Keratinocyte (primary cell): ENCODE data around the gene INSYN1.

Experiments used
- EZH2 ChIP-seq: IDR thresholded peaks from one replicate; pipeline ENCODE4 v1.6.1; 2012; ENCODE audit warnings: inconsistent platforms, mild to moderate bottlenecking, low read length, moderate library complexity
- TF ChIP-seq, protein P1 (sequence below), 3 experiments: IDR thresholded peaks in 1 of 3; conservative IDR thresholded peaks in 1 of 3; optimal IDR thresholded peaks in 1 of 3; 2 replicates in 2 of 3; 3 replicates in 1 of 3; pipeline versions ENCODE3 to v1.5.1; 2011; ENCODE audit warnings: low read length in 3 of 3, mild to moderate bottlenecking in 3 of 3, moderate library complexity in 2 of 3, control low read depth in 1 of 3, inconsistent platforms in 1 of 3; ENCODE audit not compliant: insufficient read depth in 2 of 3; ENCODE audit errors: extremely low read depth in 1 of 3

DNA sequence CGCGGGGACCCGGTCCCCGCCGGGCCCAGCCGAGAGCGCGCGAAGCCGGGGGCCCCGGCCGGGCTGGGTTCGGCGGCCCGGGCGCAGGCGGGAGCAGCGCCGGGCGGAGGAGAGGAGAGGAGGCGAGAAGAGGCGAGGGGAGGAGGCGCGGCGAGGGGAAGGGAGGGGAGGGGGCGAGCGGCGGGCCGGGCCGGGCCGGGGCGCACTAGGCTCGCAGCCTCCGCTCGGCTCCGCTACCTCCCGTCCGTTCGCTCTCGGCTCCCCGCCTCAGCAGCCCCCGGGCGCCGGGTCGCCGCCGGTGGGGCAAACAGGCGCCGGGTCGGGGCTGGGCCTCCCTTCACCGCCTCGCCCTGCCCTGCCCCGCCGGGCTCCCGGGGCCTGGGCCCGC lies 351 bp downstream of the INSYN1 start:
- TF ChIP-seq, protein P1, sequence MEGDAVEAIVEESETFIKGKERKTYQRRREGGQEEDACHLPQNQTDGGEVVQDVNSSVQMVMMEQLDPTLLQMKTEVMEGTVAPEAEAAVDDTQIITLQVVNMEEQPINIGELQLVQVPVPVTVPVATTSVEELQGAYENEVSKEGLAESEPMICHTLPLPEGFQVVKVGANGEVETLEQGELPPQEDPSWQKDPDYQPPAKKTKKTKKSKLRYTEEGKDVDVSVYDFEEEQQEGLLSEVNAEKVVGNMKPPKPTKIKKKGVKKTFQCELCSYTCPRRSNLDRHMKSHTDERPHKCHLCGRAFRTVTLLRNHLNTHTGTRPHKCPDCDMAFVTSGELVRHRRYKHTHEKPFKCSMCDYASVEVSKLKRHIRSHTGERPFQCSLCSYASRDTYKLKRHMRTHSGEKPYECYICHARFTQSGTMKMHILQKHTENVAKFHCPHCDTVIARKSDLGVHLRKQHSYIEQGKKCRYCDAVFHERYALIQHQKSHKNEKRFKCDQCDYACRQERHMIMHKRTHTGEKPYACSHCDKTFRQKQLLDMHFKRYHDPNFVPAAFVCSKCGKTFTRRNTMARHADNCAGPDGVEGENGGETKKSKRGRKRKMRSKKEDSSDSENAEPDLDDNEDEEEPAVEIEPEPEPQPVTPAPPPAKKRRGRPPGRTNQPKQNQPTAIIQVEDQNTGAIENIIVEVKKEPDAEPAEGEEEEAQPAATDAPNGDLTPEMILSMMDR (optimal IDR thresholded peaks at IDR 0.05 in 1 of 3, IDR thresholded peaks at IDR 0.05 in 1 of 3, conservative IDR thresholded peaks at IDR 0.05 in 1 of 3; ENCODE audit: extremely low read depth in 1 of 3, insufficient read depth in 2 of 3, low read length in 3 of 3), result no peak
- TF ChIP-seq EZH2, result no peak
